Cortex of kidney (tissue), 1 donor: ENCODE data around the gene EXOC3.

ENCODE experiments used
- DNase-seq: peaks from one replicate; lab custom pipeline; 2025; lab: John Stamatoyannopoulos, UW

Gene EXOC3

DNA sequence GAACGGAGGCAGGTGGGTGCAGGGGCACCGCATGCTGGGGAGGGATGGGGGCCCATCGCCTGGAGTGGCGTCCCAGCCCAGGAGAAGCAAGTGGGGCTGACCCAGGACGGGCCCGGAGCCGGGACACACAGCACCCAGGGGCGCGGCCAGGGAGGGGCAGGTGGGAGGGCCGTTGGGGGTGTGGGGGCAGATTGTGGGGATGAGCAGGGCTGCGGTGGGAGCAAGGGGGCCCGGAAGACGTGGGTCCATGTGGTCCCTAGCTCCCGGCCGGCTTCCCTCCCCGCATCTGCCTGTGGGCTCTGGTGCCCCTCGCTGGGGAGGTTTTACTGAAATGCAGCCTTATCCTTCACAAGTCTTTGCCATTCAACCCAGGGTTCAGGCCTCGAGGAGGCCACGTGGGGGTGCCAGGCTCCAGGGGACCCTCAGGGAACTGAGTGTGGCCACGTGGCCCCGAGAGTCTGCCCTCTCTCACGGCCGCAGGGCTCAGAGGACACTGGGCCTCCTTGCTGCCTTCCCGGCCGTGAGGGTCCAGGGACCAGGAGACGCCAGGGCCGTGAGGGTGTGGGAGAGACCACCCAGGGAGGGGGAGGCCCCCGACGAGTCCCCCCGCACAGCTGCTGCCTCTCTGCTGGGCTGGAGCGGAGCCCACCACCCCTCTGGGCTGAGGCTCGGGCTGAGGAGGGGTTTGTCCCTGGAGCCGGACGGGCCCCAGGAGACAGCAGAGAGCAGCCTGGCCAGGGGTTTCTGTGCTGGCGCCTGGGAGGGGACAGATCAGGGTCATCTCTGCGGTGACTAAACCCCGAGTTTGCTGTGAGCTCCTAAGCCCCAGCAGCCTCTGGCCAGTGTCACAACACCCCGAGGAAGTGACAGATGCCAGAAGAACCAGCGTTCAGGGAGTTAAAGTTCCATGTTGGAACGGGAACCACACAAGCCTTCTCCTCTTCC, 46.0 kb downstream of the EXOC3 start:
- DNase-seq, result no peak

- DNase-seq, result no peak
Observed at GRCh38 chr5:489689-490080, 46.7 kb downstream of the EXOC3 start.

DNA sequence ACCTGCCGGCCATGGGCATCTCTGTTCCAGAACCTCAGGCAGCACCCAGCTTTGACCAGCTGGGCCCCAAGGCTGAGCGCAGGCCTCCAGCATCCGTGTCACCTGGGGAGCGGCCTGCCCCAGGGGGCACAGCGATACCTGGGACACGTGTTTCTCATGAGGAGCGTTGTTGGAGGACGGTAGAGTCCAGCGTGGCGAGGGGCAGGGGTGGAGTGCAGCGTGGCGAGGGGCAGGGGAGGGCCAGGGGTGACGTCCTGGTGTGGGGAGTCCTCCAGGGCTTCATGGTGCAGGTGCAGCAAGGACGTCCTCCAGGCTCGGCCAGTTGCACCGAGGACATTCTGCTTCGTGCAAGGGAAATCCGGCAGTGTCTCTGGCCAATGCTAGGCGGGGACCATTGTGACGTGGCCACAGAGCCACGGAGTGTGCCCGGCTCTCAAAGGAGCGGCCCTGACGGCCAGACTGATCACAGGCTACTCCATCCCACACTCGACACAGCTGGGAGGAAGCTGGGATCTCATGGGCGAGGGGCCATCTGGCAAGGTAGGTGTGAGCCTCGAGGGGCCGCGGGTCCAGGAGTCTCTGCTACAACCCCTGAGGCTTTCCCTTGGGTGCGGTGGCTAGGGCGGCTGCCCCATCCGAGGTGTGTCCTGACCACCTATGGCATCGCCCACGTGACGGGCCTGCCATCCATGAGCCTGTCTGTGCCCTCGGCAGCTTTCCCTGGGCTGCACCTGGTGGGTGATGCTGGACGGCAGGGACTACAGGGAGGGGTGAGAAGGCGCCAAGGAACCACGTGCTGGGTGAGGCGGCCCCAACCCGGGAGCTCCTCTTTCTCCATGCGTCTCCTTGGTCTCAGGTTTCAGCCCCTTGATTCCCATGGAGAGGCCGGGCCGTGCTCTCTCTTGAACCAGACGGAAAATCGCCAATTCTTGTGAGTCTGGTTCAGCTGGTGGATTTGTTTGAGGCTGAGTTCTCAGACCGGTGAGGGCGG, 47.4 kb downstream of the EXOC3 start:
- no peak for DNase-seq

GRCh38 chr5:491119-491855, 48.3 kb downstream of the EXOC3 start:
- DNase-seq, result no peak

GRCh38 chr5:491856-492155, 48.8 kb downstream of the EXOC3 start:
- no peak for DNase-seq

GRCh38 chr5:492314-492893, 49.4 kb downstream of the EXOC3 start:
- no peak for DNase-seq

DNA sequence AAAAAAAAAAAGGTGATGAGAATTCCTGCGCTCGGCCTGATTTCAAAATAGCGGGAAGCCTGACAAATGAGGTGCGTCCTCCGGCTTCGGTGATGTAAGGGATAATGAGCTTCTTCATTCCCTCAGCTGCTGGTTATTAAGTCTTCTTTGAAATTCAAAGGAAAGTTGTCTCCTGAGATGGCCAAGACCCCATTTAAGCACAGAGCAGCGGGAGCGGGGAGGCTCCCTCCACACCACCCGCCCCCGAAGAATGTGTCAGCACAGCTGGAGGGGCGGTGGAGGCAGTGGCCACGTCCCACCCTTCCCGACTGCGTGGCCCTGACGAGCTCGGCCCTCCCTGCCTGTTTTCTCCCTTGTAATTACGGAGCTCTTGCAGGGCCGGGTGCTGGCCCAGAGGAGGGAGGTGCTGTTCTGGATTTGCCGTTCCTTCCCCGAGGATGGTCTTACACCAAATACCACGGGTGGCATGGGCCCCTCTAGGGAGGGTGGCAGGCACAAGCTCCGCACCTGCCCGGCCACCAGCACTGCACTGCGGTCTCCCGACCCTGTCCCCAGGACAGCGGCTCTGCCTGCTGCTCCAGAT, 50.2 kb downstream of the EXOC3 start:
- no peak for DNase-seq

GRCh38 chr5:493758-494157, 50.8 kb downstream of the EXOC3 start:
- DNase-seq, result no peak

GRCh38 chr5:494667-495255, 51.8 kb downstream of the EXOC3 start:
- DNase-seq, result no peak

DNA sequence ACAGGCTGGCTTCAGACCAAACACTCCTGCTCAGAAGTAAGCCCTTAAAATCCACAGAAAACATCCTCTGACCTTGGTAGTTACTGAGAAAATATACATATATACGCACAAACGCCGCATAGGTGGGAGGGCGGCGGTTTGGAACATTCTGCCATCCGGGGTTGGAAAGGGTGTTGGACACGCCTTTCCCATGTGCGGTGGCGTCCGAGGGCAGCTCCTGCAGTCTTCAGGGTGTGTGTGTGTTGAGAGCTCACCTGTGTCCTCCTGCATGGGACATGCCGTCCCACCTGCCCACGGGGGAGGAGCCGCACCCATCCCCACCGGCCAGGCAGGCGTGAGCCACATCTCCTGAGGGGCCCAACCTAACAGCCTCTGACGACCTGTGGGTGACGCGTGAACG, 53.1 kb downstream of the EXOC3 start:
- no peak for DNase-seq

DNA sequence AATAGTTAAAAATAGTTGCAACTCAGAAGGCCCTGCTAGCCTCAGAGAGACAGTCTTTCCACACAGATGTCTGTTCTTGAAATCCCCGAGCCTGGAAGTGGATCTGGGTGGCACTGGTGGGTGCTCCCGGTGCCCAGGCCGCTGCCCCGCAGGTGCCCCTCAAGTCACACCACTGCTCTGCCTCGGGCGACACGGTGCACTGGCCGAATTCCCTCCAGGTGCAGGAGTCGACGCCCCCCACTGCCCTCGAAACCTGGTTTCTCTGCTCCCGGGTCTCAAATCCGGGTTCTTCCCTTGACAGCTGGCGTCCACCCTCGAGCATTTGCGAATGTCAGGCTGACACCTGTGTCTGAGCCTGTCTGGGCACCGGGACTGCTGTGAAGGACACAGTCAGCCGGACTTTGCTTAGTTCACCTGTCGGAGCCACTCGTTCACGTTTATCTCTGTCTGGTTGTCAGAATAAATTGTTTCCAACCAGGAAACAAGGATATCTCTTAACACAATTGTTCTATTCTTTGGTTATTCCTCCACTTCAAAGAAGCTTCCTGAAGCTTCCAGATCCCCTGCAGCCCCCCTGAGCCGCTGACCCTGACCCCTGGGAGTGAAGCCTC, 54.2 kb downstream of the EXOC3 start:
- no peak for DNase-seq

GRCh38 chr5:497871-498509, 55.0 kb downstream of the EXOC3 start:
- DNase-seq, result no peak

DNA sequence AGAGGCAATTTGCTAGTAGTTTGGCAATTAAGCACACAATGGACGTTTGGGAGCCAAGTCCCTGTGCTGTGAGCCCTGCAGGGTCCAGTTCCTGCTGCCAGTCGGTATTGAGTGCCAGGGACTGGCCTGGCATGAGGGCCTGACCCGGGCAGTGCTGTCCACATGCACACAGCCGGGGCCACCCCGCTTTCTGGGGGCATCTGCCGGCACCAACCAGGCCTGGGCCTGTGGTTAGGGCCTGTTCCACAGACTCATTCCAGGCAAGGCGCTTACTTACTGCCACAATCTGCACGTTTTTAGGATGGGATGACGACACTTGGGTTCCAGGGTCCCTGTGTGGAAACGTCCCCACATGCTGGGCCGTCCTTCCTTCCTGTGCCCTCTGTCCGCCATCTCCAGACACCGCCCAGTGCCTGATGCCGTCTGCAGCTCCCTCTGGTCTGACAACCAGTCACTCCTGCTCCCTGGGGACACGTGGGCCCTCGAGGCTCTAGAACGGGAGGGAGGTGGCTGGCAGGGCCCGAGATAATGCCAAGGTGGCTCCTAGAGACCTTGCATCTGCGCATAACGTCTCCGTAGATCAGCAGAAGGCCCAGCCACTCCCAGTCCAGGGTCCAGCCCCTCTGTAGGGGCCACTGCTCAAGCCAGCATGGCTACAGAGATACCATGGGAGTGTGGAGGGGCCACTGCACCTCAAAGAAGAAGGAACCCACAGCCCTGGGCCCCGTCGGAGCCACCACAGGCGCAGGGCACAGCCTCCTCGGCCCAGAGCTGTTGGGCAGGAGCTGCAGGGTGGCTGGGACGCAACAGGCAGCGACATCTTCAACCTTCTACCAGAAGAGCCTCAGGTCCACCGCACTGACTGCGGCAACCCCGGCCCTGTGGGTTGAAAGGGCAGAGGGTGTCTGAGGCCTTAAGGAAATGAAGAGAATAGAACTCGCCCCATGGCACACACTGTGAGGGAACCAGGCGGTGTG, 56.5 kb downstream of the EXOC3 start:
- DNase-seq, result no peak

DNA sequence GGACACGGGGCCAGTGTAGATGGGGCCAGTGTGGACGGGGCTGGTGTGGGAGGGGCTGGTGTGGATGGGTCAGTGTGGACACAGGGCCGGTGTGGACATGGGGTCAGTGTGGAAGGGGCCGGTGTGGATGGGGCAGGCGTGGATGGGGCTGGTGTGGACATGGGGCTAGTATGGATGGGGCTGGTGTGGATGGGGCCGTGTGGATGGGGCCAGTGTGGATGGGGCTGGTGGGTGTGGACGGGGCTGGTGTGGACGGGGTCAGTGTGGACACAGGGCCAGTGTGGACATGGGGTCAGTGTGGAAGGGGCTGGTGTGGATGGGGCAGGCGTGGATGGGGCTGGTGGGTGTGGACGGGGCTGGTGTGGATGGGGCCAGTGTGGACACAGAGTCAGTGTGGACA, 57.5 kb downstream of the EXOC3 start:
- no peak for DNase-seq

DNA sequence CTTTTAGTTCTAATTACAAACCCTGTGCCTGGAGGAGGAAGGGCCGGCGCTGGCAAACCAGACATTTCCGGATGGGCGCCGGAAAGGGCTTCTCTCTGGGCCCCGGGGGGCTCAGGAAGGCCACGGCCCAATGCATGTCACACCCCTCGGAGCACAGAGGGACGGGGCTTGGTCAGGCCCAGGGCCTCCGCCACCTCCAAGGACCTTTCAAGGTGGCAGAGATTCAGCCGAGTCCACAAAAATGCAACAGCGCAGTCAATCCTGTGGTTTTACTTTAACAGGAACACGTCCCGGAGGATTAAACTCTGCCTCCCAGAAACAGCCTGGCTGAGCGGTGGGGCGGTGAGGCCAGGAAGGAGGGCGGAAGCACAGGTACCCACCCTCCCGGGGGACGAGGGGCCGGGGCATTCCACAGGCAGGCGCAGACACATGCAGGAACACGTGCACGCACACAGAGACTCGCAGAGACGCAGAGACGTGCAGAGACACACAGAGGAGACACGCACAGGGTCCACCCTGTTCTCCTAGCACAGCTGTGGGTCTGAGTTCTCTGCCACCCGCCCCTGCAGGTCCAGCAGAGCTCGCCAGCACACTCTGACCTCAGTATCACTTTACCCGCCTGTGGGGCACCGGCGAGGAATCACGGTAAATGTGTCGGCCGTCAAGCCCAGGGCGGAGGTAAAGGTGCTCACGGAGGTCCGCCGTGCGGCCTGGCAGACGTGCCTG, 58.3 kb downstream of the EXOC3 start:
- peak; percentile 33 for DNase-seq

DNA sequence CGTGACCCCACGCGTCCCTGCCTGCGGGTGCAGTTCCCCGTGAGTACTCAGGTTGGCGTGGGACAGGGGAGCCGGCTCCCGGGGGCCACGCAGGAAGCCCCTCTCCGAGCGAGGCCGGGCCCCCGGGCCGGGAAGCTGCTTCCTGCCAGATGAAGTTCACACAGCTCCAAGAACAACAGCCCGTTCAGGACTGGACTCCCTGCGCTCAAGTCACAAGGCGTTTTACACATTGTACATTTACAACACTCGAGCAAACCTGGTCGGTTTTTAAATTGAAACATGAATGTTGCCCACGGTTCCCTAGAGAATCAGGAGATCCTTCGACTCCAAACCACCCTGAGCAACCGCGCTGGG, 58.8 kb downstream of the EXOC3 start:
- no peak for DNase-seq

- DNase-seq, result no peak
Observed at GRCh38 chr5:502325-503079, 59.5 kb downstream of the EXOC3 start.
